HepG2 (cell line): ENCODE measurements around the gene MMP24OS.

Source experiments
- JUND ChIP-seq: sonication (generic); formaldehyde crosslinking; IDR thresholded peaks from 2 replicates; pipeline ENCODE4 v1.8.0; 2022; ENCODE audit warnings: mild to moderate bottlenecking, missing genetic modification reagents
- POLR2AphosphoS2 ChIP-seq: IDR thresholded peaks from 2 replicates; pipeline ENCODE4 v1.6.1; 2011; ENCODE audit warnings: low read depth, low read length, improper control_type of control experiment
- TBX3 ChIP-seq: fragments of 450-650 bp; IDR thresholded peaks from 2 replicates; pipeline ENCODE4 v1.6.1; 2017; ENCODE audit warnings: antibody characterized with exemption, mild to moderate bottlenecking, inconsistent platforms, borderline replicate concordance
- TCF12 ChIP-seq, 2 experiments: fragments of 450-650 bp in 1 of 2; sonication (generic) in 1 of 2; formaldehyde crosslinking in 1 of 2; IDR thresholded peaks; 2 replicates each; pipeline versions ENCODE4 v1.6.1 to v1.8.0; 2017 to 2022; ENCODE audit warnings: antibody characterized with exemption in 1 of 2, mild to moderate bottlenecking in 1 of 2, missing genetic modification reagents in 1 of 2, moderate library complexity in 1 of 2
- YY1 ChIP-seq: IDR thresholded peaks from 2 replicates; pipeline ENCODE4 v1.6.1; 2011; ENCODE audit warnings: low read length, low read depth, moderate library complexity, mild to moderate bottlenecking; ENCODE audit not compliant: insufficient read depth, insufficient replicate concordance
- ZFX ChIP-seq: sonication (generic); formaldehyde crosslinking; IDR thresholded peaks from 2 replicates; pipeline ENCODE4 v1.4.0; 2020; ENCODE audit warnings: mild to moderate bottlenecking, low read depth, missing genetic modification reagents, moderate library complexity

- TF ChIP-seq ZFX (CRISPR knock-in tag) (no peak), YY1 (no peak), TCF12 (IDR thresholded peaks at IDR 0.05) (no peak), TCF12 (CRISPR knock-in tag; IDR thresholded peaks at IDR 0.05) (no peak), JUND (no peak), POLR2AphosphoS2 (no peak), TBX3 (no peak)
These were observed 48.3 kb upstream of the MMP24OS start for GRCh38 chr20:35326021-35326739.
